GM18867 (cell line): ENCODE measurements around the gene ZNF548.

Experiments used
- ATAC-seq: cut with Tn5 transposase; IDR thresholded peaks from one replicate; pipeline ENCODE4 v1.9.1; 2021; ENCODE audit warnings: mild to moderate bottlenecking, moderate library complexity; ENCODE audit not compliant: unreplicated experiment

ZNF548 gene

GRCh38 chr19:57395710-57396109 is 6.1 kb downstream of the ZNF548 start:
- no peak for ATAC-seq

GRCh38 chr19:57398868-57399267 is 9.2 kb downstream of the ZNF548 start:
- no peak for ATAC-seq

- no peak for ATAC-seq
Measured at GRCh38 chr19:57403737-57404563, 14.3 kb downstream of the ZNF548 start.

- no peak for ATAC-seq
Measured at GRCh38 chr19:57406516-57407123, 17.0 kb downstream of the ZNF548 start.

GRCh38 chr19:57410877-57411671 is 21.4 kb downstream of the ZNF548 start, which contains the start of gene ZNF17:
ZNF17 (plus strand) TSS chr19:57411161; CDS start chr19:57413616, 2,455 bp downstream.
- ATAC-seq: peak; percentile 99

GRCh38 chr19:57419439-57419838 is 29.8 kb downstream of the ZNF548 start:
- no peak for ATAC-seq

- no peak for ATAC-seq
Measured at GRCh38 chr19:57421037-57421436, 31.4 kb downstream of the ZNF548 start.

- ATAC-seq: peak; percentile 17
Measured at GRCh38 chr19:57434386-57435061, 44.9 kb downstream of the ZNF548 start.

- peak; percentile 96 for ATAC-seq
Measured at GRCh38 chr19:57435062-57435978, 45.7 kb downstream of the ZNF548 start, which contains the start of gene ZNF749. ZNF749 (plus strand) TSS chr19:57435325; CDS start chr19:57435579, 254 bp downstream.

GRCh38 chr19:57436417-57436816 is 46.8 kb downstream of the ZNF548 start:
- no peak for ATAC-seq

- ATAC-seq: no peak
Measured at GRCh38 chr19:57437931-57438330, 48.3 kb downstream of the ZNF548 start.

- ATAC-seq: no peak
Measured at GRCh38 chr19:57438925-57439324, 49.3 kb downstream of the ZNF548 start.

GRCh38 chr19:57441979-57442752 is 52.5 kb downstream of the ZNF548 start:
- ATAC-seq: no peak

- ATAC-seq: no peak
Measured at GRCh38 chr19:57443121-57443696, 53.6 kb downstream of the ZNF548 start.

GRCh38 chr19:57452307-57452706 is 62.7 kb downstream of the ZNF548 start:
- ATAC-seq: no peak
